Activated CD4-positive, alpha-beta T cell treated with anti-CD3 and anti-CD28 coated beads, Interleukin-2, amount 10 ng/mL, durations not matched to agents 7 days and 5 days (primary cell): ENCODE measurements around the gene PARG. TPM values are rescaled to one million over a fixed set of nuclear protein-coding genes. Genes with fewer than 3 reads are reported as not detected.
"Not testable (repeated sequence)": the region's sequence is repeated elsewhere in the genome, so short reads cannot be mapped to it uniquely, and the experiment has no call there.

Experiments
- CTCF ChIA-PET: fragments of 350-600 bp; sonication (Branson Sonifier 250); formaldehyde crosslinking; loops from one replicate; lab custom pipeline; 2021; ENCODE audit warnings: antibody characterized with exemption; lab: Charles Lee
- POLR2A ChIA-PET: fragments of 350-600 bp; sonication (Branson Sonifier 250); formaldehyde crosslinking; loops from one replicate; lab custom pipeline; 2021; ENCODE audit warnings: antibody characterized with exemption; lab: Charles Lee
- DNase-seq: peaks from one replicate; pipeline ENCODE4 v3.0.0-alpha.2; 2020
- H3K27ac Mint-ChIP-seq: one replicate; pipeline ENCODE4 v1.8.0; 2021; ENCODE audit warnings: mild to moderate bottlenecking, moderate library complexity, mixed read lengths
- H3K27me3 Mint-ChIP-seq: one replicate; pipeline ENCODE4 v1.8.0; 2021; ENCODE audit warnings: mixed read lengths
- H3K36me3 Mint-ChIP-seq: one replicate; pipeline ENCODE4 v1.8.0; 2021; ENCODE audit warnings: low read depth, mixed read lengths
- H3K4me1 Mint-ChIP-seq: one replicate; pipeline ENCODE4 v1.8.0; 2021; ENCODE audit warnings: mixed read lengths
- H3K4me3 Mint-ChIP-seq: one replicate; pipeline ENCODE4 v1.8.0; 2021; ENCODE audit warnings: mild to moderate bottlenecking, moderate library complexity, mixed read lengths
- H3K9me3 Mint-ChIP-seq: one replicate; pipeline ENCODE4 v1.8.0; 2021; ENCODE audit warnings: mixed read lengths
- total RNA-seq, 2 experiments: library from RNA; stranded (reverse); gene quantifications; one replicate each; pipeline ENCODE4 v1.2.3, GENCODE V29; 2021

Gene PARG
- 10 to 100 TPM; 35.0 to 41.3 TPM for total RNA-seq

- CTCF ChIA-PET, H3K9me3 Mint-ChIP-seq, POLR2A ChIA-PET, H3K27me3 Mint-ChIP-seq: not testable (repeated sequence)
- peak; percentile 89 for DNase-seq
- peak within 1 kb of the TSS; percentile 92 for H3K27ac Mint-ChIP-seq
- peaks cover 45% of the 10 kb centered on the region for H3K4me1 Mint-ChIP-seq
- H3K4me3 Mint-ChIP-seq = peak within 1 kb of the TSS; percentile 97
- H3K36me3 Mint-ChIP-seq = peaks cover 21% of the 10 kb centered on the region
Observed at GRCh38 chr10:49941447-49942338, at the start of gene PARG, which contains the start of gene TIMM23B. TSS of gene PARG (minus strand) at chr10:49942027. CDS start at chr10:49941725, 302 bp downstream. TSS of gene TIMM23B (plus strand) at chr10:49942053. CDS start at chr10:49942195, 142 bp downstream.

DNA sequence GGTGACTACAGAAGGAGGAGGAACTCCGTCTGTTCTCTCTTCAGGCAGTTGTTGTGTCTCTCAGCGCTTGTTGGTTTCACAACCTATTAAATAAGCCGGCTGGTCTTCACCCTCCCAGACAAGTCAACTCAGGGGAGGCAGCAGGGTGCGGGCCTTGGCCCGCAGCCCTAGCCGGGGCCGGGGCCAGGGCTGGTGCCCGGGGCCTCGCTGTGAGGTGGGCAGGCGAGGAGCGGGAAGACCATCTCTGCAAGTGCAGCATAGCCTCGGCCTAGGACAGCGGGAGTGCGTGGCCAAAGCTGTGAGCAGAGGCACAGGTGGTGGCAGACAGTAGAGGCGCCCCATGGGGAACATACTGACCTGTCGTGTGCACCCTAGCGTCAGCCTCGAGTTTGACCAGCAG is 46.5 kb upstream of the PARG start, which contains the start of gene AGAP6:
AGAP6 (plus strand) TSS at position 31 of the 400 bp plus-strand sequence; CDS start at position 341, 310 bp downstream.
- H3K27me3 Mint-ChIP-seq, CTCF ChIA-PET, H3K9me3 Mint-ChIP-seq, POLR2A ChIA-PET, H3K36me3 Mint-ChIP-seq, H3K4me1 Mint-ChIP-seq, H3K4me3 Mint-ChIP-seq, H3K27ac Mint-ChIP-seq, DNase-seq: not testable (repeated sequence)

GRCh38 chr10:49987207-49987606 is 45.4 kb upstream of the PARG start:
- DNase-seq, CTCF ChIA-PET, H3K4me3 Mint-ChIP-seq, H3K9me3 Mint-ChIP-seq, H3K4me1 Mint-ChIP-seq, POLR2A ChIA-PET, H3K27me3 Mint-ChIP-seq, H3K36me3 Mint-ChIP-seq, H3K27ac Mint-ChIP-seq: not testable (repeated sequence)

GRCh38 chr10:49977756-49978155 is 35.9 kb upstream of the PARG start:
- H3K36me3 Mint-ChIP-seq, H3K4me1 Mint-ChIP-seq, POLR2A ChIA-PET, H3K27me3 Mint-ChIP-seq, H3K4me3 Mint-ChIP-seq, DNase-seq, CTCF ChIA-PET, H3K27ac Mint-ChIP-seq, H3K9me3 Mint-ChIP-seq: not testable (repeated sequence)

DNA sequence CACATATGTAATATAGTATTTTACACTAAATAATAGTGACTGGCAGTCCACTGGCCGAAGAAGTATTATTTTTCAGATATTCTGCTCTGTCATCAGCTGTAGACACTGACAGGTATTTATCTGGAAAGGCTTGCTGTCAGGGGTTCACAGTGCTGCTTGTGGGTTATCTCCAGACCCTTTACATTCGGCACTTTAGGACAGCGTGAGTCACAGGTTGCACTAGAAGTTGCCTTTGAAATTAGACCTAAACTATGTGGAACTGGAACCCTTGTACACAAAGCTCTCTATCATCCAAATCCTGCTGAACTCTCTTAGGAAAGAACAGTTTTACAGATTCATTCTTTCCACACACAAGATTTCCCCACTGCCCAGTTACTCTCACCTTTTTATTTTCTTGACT is 30.3 kb upstream of the PARG start:
- H3K36me3 Mint-ChIP-seq = peaks cover 13% of the 10 kb centered on the region
- DNase-seq, H3K4me1 Mint-ChIP-seq, H3K27ac Mint-ChIP-seq, CTCF ChIA-PET, H3K9me3 Mint-ChIP-seq, H3K4me3 Mint-ChIP-seq, H3K27me3 Mint-ChIP-seq, POLR2A ChIA-PET: not testable (repeated sequence)

GRCh38 chr10:49971466-49971865 is 29.6 kb upstream of the PARG start:
- H3K4me3 Mint-ChIP-seq, POLR2A ChIA-PET, CTCF ChIA-PET, H3K27me3 Mint-ChIP-seq, H3K27ac Mint-ChIP-seq, H3K4me1 Mint-ChIP-seq, DNase-seq, H3K9me3 Mint-ChIP-seq: not testable (repeated sequence)
- H3K36me3 Mint-ChIP-seq = peaks cover 13% of the 10 kb centered on the region

DNA sequence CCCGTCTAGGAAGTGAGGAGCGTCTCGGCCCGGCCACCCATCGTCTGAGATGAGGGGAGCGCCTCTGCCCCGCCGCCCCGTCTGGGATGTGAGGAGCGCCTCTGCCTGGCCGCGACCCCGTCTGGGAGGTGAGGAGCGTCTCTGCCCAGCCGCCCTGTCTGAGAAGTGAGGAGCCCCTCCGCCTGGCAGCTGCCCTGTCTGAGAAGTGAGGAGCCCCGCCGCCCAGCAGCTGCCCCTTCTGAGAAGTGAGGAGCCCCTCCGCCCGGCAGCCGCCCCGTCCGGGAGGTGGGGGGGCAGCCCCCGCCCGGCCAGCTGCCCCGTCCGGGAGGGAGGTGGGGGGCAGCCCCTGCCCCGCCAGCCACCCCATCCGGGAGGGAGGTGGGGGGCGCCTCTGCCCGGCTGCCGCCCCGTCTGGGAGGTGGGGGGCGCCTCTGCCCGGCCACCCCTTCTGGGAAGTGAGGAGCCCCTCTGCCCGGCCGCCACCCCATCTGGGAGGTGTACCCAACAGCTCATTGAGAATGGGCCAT is 28.6 kb upstream of the PARG start:
- H3K9me3 Mint-ChIP-seq, POLR2A ChIA-PET, H3K27me3 Mint-ChIP-seq, DNase-seq, H3K27ac Mint-ChIP-seq, H3K4me1 Mint-ChIP-seq, CTCF ChIA-PET, H3K4me3 Mint-ChIP-seq: not testable (repeated sequence)
- H3K36me3 Mint-ChIP-seq = peaks cover 13% of the 10 kb centered on the region

DNA sequence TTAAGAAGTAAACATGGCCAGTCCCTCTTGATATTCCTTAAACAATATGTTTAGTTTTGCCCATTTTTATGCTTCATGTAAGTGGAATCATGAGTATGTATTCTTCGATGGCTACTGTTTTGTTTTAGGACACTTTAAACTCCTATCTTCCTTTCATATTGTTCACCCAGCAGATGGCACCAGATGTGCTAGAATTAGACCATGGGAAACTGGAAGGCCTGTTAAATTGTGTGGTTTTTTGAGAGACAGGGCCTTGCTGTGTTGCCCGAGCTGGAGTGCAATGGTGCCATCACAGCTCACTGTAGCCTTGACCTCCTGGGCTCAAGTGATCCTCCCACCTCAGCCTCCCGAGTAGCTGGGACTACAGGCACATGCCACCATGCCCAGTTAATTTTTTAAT is 11.3 kb upstream of the PARG start:
- H3K4me1 Mint-ChIP-seq, H3K27ac Mint-ChIP-seq, CTCF ChIA-PET, POLR2A ChIA-PET, H3K27me3 Mint-ChIP-seq, H3K9me3 Mint-ChIP-seq, H3K4me3 Mint-ChIP-seq: not testable (repeated sequence)
- H3K36me3 Mint-ChIP-seq = peaks cover 19% of the 10 kb centered on the region
- DNase-seq = peak; percentile 11

DNA sequence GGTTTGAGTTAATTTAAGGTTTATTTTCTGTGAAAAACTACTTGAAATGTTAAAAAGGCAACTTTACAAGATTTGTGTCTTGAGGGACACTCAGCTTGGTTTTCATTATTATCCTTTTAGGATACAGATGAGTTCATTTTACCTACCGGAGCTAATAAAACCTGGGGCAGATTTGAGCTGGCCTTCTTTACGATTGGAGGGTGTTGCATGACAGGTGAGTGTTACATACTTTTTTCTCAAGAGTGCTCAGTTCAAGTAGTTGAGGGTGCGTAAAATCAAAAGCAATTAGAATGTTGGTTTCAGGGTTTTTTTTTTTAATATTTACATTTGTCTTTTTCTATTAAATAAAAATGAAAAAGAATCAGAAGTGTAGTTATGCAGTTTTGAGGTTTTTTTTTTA is 10.2 kb upstream of the PARG start:
- peaks cover 18% of the 10 kb centered on the region for H3K36me3 Mint-ChIP-seq
- H3K9me3 Mint-ChIP-seq, H3K4me3 Mint-ChIP-seq, DNase-seq, H3K27me3 Mint-ChIP-seq, CTCF ChIA-PET, H3K4me1 Mint-ChIP-seq, POLR2A ChIA-PET, H3K27ac Mint-ChIP-seq: not testable (repeated sequence)

DNA sequence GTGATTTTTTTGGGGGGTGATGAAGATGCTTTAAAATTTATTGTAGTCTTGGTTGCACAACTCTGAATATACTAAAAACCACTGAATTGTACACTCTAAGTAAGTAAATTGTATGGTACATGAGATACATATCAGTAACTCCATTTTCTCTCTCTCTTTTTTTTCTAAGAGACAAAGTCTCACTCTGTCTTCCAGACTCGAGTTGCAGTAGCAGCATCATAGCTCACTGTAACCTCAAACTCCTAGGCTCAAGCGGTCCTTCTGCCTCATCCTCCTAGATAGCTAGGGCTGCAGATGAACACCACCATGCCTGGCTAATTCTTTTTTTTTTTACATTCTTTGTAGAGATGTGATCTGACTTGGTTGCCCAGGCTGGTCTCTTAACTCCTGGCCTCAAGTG is 6.9 kb upstream of the PARG start:
- H3K27me3 Mint-ChIP-seq, H3K27ac Mint-ChIP-seq, CTCF ChIA-PET, POLR2A ChIA-PET, H3K9me3 Mint-ChIP-seq, DNase-seq, H3K4me3 Mint-ChIP-seq: not testable (repeated sequence)
- H3K36me3 Mint-ChIP-seq = peaks cover 28% of the 10 kb centered on the region
- H3K4me1 Mint-ChIP-seq = peaks cover 15% of the 10 kb centered on the region

DNA sequence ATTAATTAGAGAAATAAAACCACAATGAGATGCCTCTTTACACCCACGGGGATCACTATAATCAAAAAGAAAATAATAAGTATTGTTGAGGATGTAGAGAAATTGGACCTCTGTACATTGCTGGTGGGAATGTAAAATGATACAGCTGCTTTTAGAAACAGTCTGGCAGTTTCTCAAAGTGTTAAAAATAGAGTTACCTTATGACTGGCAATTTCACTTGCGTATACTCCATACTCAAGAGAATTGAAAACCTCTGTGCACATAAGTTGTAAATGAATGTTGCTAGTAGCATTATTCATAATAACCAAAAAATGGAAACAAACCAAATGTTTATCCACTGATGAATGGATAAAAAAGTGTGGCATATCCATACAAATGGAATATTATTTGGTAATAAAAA is 6.3 kb upstream of the PARG start:
- H3K4me3 Mint-ChIP-seq, H3K27ac Mint-ChIP-seq, CTCF ChIA-PET, POLR2A ChIA-PET, H3K27me3 Mint-ChIP-seq, H3K9me3 Mint-ChIP-seq, DNase-seq: not testable (repeated sequence)
- peaks cover 28% of the 10 kb centered on the region for H3K36me3 Mint-ChIP-seq
- H3K4me1 Mint-ChIP-seq = peaks cover 20% of the 10 kb centered on the region

GRCh38 chr10:49943607-49944006 is 1.8 kb upstream of the PARG start:
- DNase-seq, H3K9me3 Mint-ChIP-seq, H3K27me3 Mint-ChIP-seq, POLR2A ChIA-PET, CTCF ChIA-PET: not testable (repeated sequence)
- Mint-ChIP-seq H3K36me3 (peaks cover 27% of the 10 kb centered on the region), H3K4me1 (peaks cover 39% of the 10 kb centered on the region), H3K4me3 (peak overlapping the region; percentile 2), H3K27ac (peak overlapping the region; percentile 65)

DNA sequence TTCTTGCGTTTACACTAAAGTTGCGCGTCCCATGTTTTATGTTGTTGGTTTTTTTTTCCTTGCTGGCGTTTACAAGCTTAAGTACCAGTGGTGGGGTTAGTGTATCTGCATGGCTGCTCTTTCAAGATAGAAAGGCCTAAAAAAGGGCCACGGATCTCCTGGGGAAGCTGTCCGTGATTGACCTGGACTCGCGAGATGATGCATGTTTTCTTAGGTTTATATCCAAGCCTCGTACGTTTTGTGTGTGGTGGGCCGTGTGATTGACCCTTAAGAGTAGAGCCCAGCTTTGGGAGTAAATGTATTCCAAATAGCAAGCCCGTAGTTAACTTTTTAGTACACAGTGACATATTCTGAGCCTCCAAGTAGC is 495 bp upstream of the PARG start:
- POLR2A ChIA-PET, CTCF ChIA-PET, H3K27me3 Mint-ChIP-seq, DNase-seq, H3K9me3 Mint-ChIP-seq: not testable (repeated sequence)
- peaks cover 45% of the 10 kb centered on the region for H3K4me1 Mint-ChIP-seq
- peak overlapping the region; percentile 92 for H3K27ac Mint-ChIP-seq
- peaks cover 25% of the 10 kb centered on the region for H3K36me3 Mint-ChIP-seq
- peak overlapping the region; percentile 97 for H3K4me3 Mint-ChIP-seq
